Liver (tissue), 3 donors: ENCODE results near the gene LMF1.

Source experiments
- CTCF ChIP-seq: fragments of 150-350 bp; IDR thresholded peaks from 2 replicates; pipeline ENCODE4 v1.5.1; 2017; ENCODE audit warnings: improper control_type of control experiment, low read depth, low read length; ENCODE audit not compliant: missing input control
- HNF4G ChIP-seq: IDR thresholded peaks from 2 replicates; pipeline ENCODE4 v1.6.1; 2016; ENCODE audit warnings: antibody characterized with exemption
- RAD21 ChIP-seq, 2 donors: IDR thresholded peaks; 2 replicates each; pipeline ENCODE4 v1.6.1; 2016; ENCODE audit warnings: antibody characterized with exemption in 2 of 2, mild to moderate bottlenecking in 2 of 2
- TF ChIP-seq, protein P1 (sequence below): IDR thresholded peaks from 2 replicates; pipeline ENCODE4 v1.6.1; 2016; ENCODE audit warnings: antibody characterized with exemption
- donor health status: healthy.
- donor health status: healthy.

- TF ChIP-seq CTCF (no peak), HNF4G (no peak), RAD21 (IDR thresholded peaks at IDR 0.05) (no peak)
- TF ChIP-seq, protein P1, sequence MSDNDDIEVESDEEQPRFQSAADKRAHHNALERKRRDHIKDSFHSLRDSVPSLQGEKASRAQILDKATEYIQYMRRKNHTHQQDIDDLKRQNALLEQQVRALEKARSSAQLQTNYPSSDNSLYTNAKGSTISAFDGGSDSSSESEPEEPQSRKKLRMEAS = no peak
Observed at GRCh38 chr16:999677-1000076, 28.9 kb upstream of the LMF1 start.
